Upper lobe of left lung (tissue), 4 donors: Measurements from ENCODE around the gene GNB1L.

Experiments
- EP300 ChIP-seq, 4 donors: sonication (generic); formaldehyde crosslinking; IDR thresholded peaks; one replicate each; pipeline ENCODE4 v1.5.1; 2017; ENCODE audit warnings: antibody characterized with exemption in 4 of 4, control low read depth in 2 of 4
- POLR2A ChIP-seq, 4 donors: fragments of 450-650 bp; IDR thresholded peaks; one replicate each; pipeline ENCODE4 v1.5.1; 2016 to 2017; ENCODE audit warnings: antibody characterized with exemption in 4 of 4, mild to moderate bottlenecking in 2 of 4
- TF ChIP-seq, protein P1 (sequence below), 6 experiments: fragments of 450-650 bp in 4 of 6; fragments of 200-600 bp in 2 of 6; sonication (generic) in 2 of 6; IDR thresholded peaks; one replicate each; pipeline ENCODE4 v1.5.1; 2016 to 2019; ENCODE audit warnings: antibody characterized with exemption in 6 of 6

DNA sequence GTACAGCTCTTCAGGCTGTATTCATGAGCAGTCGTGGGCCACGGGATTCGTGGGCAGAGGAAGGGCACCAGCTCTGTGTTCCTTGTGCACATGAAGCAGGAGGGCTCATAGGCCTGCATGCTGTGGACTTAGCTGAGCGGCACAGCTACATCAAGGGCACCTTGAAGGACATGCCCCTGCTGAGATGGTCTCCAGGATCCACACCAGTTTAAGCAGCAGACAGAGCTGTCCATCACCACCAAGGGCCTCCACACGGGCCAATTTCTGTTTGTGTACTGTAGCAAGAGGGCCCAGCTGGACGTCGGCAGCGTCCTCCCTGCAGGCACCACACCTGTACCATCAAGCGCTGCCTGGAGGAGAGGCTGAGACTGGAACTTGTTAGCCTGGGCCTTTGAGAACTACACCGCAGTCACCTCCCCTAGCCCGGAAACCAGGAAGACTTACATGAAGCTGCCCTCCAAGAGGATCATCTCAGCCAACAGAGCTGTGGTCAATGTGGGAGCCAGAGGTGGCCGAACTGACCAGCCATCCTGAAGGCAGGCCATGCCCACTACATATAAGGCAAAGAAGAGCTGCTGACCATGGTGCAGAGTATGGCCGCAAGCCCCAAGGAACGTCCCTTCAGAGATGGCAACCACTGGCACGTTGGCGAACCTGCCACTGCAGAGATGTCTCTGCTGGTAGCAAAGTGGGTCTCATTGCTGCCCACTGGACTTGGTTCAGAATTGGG, 32.7 kb upstream of the GNB1L start:
- no peak for TF ChIP-seq POLR2A (IDR thresholded peaks at IDR 0.05)
- TF ChIP-seq, protein P1, sequence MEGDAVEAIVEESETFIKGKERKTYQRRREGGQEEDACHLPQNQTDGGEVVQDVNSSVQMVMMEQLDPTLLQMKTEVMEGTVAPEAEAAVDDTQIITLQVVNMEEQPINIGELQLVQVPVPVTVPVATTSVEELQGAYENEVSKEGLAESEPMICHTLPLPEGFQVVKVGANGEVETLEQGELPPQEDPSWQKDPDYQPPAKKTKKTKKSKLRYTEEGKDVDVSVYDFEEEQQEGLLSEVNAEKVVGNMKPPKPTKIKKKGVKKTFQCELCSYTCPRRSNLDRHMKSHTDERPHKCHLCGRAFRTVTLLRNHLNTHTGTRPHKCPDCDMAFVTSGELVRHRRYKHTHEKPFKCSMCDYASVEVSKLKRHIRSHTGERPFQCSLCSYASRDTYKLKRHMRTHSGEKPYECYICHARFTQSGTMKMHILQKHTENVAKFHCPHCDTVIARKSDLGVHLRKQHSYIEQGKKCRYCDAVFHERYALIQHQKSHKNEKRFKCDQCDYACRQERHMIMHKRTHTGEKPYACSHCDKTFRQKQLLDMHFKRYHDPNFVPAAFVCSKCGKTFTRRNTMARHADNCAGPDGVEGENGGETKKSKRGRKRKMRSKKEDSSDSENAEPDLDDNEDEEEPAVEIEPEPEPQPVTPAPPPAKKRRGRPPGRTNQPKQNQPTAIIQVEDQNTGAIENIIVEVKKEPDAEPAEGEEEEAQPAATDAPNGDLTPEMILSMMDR (IDR thresholded peaks at IDR 0.05), result no peak
- no peak for TF ChIP-seq EP300 (IDR thresholded peaks at IDR 0.05)
